ENCODE measurements around the gene NDRG2.
"Not testable (repeated sequence)": the region's sequence is repeated elsewhere in the genome, so short reads cannot be mapped to it uniquely, and the experiment has no call there.

NDRG2 gene

GRCh38 chr14:21055432-21056117, 30.7 kb upstream of the NDRG2 start:
- no peak for DNase-seq

GRCh38 chr14:21054768-21055145, 29.9 kb upstream of the NDRG2 start:
- DNase-seq, result no peak

- DNase-seq, result no peak
These were observed 29.4 kb upstream of the NDRG2 start for GRCh38 chr14:21054123-21054767.

GRCh38 chr14:21053184-21054122, 28.6 kb upstream of the NDRG2 start:
- DNase-seq, result no peak

- no peak for DNase-seq
These were observed 25.7 kb upstream of the NDRG2 start for GRCh38 chr14:21050597-21050996.

GRCh38 chr14:21049271-21049673, 24.4 kb upstream of the NDRG2 start:
- no peak for DNase-seq

- DNase-seq, result no peak
These were observed 23.8 kb upstream of the NDRG2 start for GRCh38 chr14:21048638-21049037.

GRCh38 chr14:21047378-21047781, 22.5 kb upstream of the NDRG2 start:
- no peak for DNase-seq

GRCh38 chr14:21043974-21044618, 19.2 kb upstream of the NDRG2 start:
- DNase-seq, result no peak

GRCh38 chr14:21043387-21043973, 18.6 kb upstream of the NDRG2 start:
- DNase-seq, result no peak

GRCh38 chr14:21042918-21043317, 18.1 kb upstream of the NDRG2 start:
- DNase-seq, result no peak

GRCh38 chr14:21041676-21042433, 17.0 kb upstream of the NDRG2 start, which contains the start of gene RNASE7:
Gene RNASE7, plus strand, starts transcription at chr14:21042362. Its CDS starts 631 bp downstream, at chr14:21042993.
- no peak for DNase-seq

- DNase-seq, result not testable (repeated sequence)
These were observed 16.1 kb upstream of the NDRG2 start for GRCh38 chr14:21040941-21041340.

- no peak for DNase-seq
These were observed 15.6 kb upstream of the NDRG2 start for GRCh38 chr14:21040370-21040925.

GRCh38 chr14:21039585-21040369, 14.9 kb upstream of the NDRG2 start:
- DNase-seq, result peak; percentile 28

GRCh38 chr14:21038441-21039422, 13.9 kb upstream of the NDRG2 start:
- DNase-seq, result peak; percentile 14

GRCh38 chr14:21037156-21037555, 12.3 kb upstream of the NDRG2 start:
- DNase-seq, result no peak

GRCh38 chr14:21036751-21037150, 11.9 kb upstream of the NDRG2 start:
- DNase-seq, result no peak

- no peak for DNase-seq
These were observed 9.8 kb upstream of the NDRG2 start, which contains the start of gene RNASE13 for GRCh38 chr14:21034707-21035106. Gene RNASE13, minus strand, starts transcription at chr14:21034807. Its CDS starts 519 bp downstream, at chr14:21034288.
